RWPE2 (cell line): Measurements from ENCODE around the gene BTBD17.

Experiments
- ATAC-seq: fragments of 200-7000 bp; cut with Tn5 transposase; 3 replicates; pipeline ENCODE4 v1.9.1; 2021; ENCODE audit warnings: low read depth
- DNase-seq: peaks from one replicate; pipeline ENCODE4 v3.0.0-alpha.2; 2020; ENCODE audit warnings: low spot score
- H3K27ac ChIP-seq: fragments of 450-650 bp; 2 replicates; pipeline ENCODE4 v1.5.1; 2017; ENCODE audit warnings: mild to moderate bottlenecking; ENCODE audit not compliant: poor library complexity, severe bottlenecking
- H3K27me3 ChIP-seq: fragments of 250-450 bp; sonication (Bioruptor Pico); 2 replicates; pipeline ENCODE4 v1.5.1; 2021; ENCODE audit warnings: mild to moderate bottlenecking, moderate library complexity; ENCODE audit not compliant: insufficient read depth, poor library complexity, severe bottlenecking
- H3K36me3 ChIP-seq: fragments of 250-450 bp; sonication (Bioruptor Pico); 2 replicates; pipeline ENCODE4 v1.5.1; 2020; ENCODE audit warnings: low read depth, mild to moderate bottlenecking, moderate library complexity
- H3K4me1 ChIP-seq: fragments of 250-450 bp; sonication (Bioruptor Pico); 2 replicates; pipeline ENCODE4 v1.5.1; 2021; ENCODE audit warnings: mild to moderate bottlenecking, moderate library complexity; ENCODE audit not compliant: insufficient read depth, poor library complexity, severe bottlenecking
- H3K4me3 ChIP-seq: fragments of 250-450 bp; sonication (Bioruptor Pico); 2 replicates; pipeline ENCODE4 v1.5.1; 2021; ENCODE audit warnings: mild to moderate bottlenecking, moderate library complexity; ENCODE audit not compliant: severe bottlenecking
- H3K9me3 ChIP-seq: fragments of 250-450 bp; sonication (Bioruptor Pico); 2 replicates; pipeline ENCODE4 v1.5.1; 2021; ENCODE audit warnings: mild to moderate bottlenecking, moderate library complexity; ENCODE audit not compliant: severe bottlenecking
- TF ChIP-seq, protein P1 (sequence below): fragments of 450-650 bp; IDR thresholded peaks from one replicate; pipeline ENCODE4 v1.5.1; 2017; ENCODE audit warnings: mild to moderate bottlenecking, moderate library complexity; ENCODE audit not compliant: poor library complexity, severe bottlenecking

Gene BTBD17

DNA sequence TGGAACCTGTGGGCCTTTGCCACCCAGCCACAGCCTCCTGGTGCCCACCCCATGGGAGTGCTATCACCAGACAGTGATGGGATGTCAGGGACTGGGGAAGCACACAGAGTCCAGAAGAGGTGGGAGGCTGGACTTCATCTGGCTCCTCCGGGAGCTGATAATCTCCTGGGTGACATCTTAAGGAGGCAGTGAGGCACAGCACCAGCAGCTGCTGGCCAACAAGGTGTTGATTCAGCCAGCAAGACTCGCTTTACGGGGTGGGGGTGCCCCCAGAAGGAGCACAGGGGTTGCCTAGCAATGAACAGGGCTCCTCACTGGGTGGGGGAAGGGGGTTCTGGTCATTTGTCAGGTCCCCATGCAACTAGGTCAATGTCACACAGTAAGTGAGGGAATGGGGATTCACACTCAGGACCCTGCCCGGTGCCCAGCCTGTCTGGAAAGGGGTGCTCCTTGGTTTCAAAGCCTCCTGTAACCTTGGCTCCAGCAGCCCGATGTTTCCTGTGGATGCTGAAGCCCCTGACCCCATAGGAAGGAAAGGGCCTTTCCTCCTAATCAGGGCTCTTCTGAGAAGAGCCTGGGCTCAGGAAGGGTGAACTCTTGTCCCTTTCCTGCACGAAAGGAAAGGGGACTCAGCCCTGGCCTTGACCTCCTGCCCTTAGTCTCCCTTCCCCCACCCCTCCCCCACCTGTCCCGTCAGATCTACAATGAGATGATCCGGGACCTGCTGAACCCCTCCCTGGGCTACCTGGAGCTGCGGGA lies 18.0 kb downstream of the BTBD17 start:
- no peak for ATAC-seq
- TF ChIP-seq, protein P1, sequence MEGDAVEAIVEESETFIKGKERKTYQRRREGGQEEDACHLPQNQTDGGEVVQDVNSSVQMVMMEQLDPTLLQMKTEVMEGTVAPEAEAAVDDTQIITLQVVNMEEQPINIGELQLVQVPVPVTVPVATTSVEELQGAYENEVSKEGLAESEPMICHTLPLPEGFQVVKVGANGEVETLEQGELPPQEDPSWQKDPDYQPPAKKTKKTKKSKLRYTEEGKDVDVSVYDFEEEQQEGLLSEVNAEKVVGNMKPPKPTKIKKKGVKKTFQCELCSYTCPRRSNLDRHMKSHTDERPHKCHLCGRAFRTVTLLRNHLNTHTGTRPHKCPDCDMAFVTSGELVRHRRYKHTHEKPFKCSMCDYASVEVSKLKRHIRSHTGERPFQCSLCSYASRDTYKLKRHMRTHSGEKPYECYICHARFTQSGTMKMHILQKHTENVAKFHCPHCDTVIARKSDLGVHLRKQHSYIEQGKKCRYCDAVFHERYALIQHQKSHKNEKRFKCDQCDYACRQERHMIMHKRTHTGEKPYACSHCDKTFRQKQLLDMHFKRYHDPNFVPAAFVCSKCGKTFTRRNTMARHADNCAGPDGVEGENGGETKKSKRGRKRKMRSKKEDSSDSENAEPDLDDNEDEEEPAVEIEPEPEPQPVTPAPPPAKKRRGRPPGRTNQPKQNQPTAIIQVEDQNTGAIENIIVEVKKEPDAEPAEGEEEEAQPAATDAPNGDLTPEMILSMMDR: no peak
- H3K9me3 ChIP-seq: no peaks in the 10 kb centered on the region
- H3K27ac ChIP-seq: no peak overlapping the region
- DNase-seq: no peak
- H3K4me1 ChIP-seq: peaks cover 7% of the 10 kb centered on the region
- peaks cover 6% of the 10 kb centered on the region for H3K27me3 ChIP-seq
- no peak overlapping the region for H3K4me3 ChIP-seq
- no peaks in the 10 kb centered on the region for H3K36me3 ChIP-seq

GRCh38 chr17:74343121-74343520 lies 18.5 kb downstream of the BTBD17 start:
- TF ChIP-seq, protein P1: no peak
- DNase-seq: no peak
- ATAC-seq: no peak
- Histone ChIP-seq H3K4me3 (no peak overlapping the region), H3K9me3 (no peaks in the 10 kb centered on the region), H3K4me1 (peaks cover 7% of the 10 kb centered on the region), H3K27me3 (peaks cover under 1% of the 10 kb centered on the region), H3K36me3 (no peaks in the 10 kb centered on the region), H3K27ac (no peak overlapping the region)

DNA sequence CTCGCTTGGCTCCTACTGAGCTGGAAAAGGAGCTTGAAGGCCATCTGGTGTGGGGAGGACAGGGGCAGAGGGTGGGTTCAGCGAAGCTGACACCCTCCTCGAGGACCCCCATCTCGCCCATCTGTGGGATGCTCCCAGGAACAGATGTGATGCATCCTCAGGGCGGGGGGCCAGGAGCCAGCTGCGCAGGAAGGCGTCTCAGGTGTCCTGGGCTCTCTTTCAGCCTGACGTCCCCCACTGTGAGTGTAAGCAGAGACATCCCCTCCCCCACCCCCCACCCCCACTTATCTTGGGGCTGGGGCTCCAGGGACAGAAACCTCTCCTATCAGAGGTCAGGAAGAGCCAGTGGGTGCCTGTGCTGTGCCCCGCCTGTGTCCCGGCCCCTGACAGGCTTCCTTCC lies 19.4 kb downstream of the BTBD17 start:
- H3K4me1 ChIP-seq: peaks cover 7% of the 10 kb centered on the region
- no peaks in the 10 kb centered on the region for H3K9me3 ChIP-seq
- no peak overlapping the region for H3K27ac ChIP-seq
- H3K27me3 ChIP-seq: no peaks in the 10 kb centered on the region
- DNase-seq: no peak
- no peaks in the 10 kb centered on the region for H3K36me3 ChIP-seq
- no peak for ATAC-seq
- no peak overlapping the region for H3K4me3 ChIP-seq
- TF ChIP-seq, protein P1: no peak

DNA sequence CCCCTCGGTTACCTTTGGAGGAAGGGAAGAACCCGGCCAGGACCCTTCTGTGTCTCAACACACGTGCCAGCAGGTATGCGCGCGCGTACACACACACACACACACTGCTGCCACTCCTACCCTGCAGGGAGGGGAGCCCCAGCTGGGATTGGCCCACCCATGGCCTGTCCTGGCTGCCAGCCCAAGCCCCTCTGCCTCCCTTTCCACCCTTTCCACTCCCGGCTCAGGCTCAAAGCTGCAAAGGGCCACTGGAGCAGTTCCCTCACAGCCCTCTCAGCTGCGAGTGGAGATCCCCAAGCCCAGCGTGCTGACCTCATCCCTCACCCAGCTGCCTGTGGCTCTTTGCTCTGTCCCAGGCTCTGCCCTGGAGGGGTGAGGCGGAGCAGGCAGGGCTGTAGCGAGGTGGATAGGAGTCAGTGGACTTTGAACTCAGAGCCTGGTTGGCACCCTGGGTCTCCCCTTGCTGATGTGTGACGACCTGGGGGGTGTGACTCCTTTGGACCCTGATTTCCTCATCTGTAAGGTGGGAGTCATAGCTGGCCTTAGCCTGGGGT lies 21.1 kb downstream of the BTBD17 start:
- peaks cover 3% of the 10 kb centered on the region for H3K4me1 ChIP-seq
- H3K36me3 ChIP-seq: no peaks in the 10 kb centered on the region
- H3K9me3 ChIP-seq: no peaks in the 10 kb centered on the region
- no peak overlapping the region for H3K4me3 ChIP-seq
- H3K27me3 ChIP-seq: no peaks in the 10 kb centered on the region
- TF ChIP-seq, protein P1: no peak
- DNase-seq: no peak
- no peak overlapping the region for H3K27ac ChIP-seq
- ATAC-seq: no peak

GRCh38 chr17:74339537-74340195 lies 22.0 kb downstream of the BTBD17 start:
- DNase-seq (no peak), ATAC-seq (no peak)
- Histone ChIP-seq H3K27ac (no peak overlapping the region), H3K4me3 (no peak overlapping the region), H3K27me3 (no peaks in the 10 kb centered on the region), H3K4me1 (no peaks in the 10 kb centered on the region), H3K36me3 (no peaks in the 10 kb centered on the region), H3K9me3 (no peaks in the 10 kb centered on the region)
- TF ChIP-seq, protein P1: no peak
